Mesothelial cell of epicardium (in vitro differentiated cells): Measurements from ENCODE around the gene EHBP1L1. TPM values are rescaled to one million over a fixed set of nuclear protein-coding genes. Genes with fewer than 3 reads are reported as not detected.

ENCODE experiments used
- DNase-seq, 2 experiments: peaks; one replicate each; pipeline ENCODE4 v3.0.0; 2021; ENCODE audit warnings: low spot score in 2 of 2; ENCODE audit not compliant: unreplicated experiment in 2 of 2
- H3K27ac Mint-ChIP-seq: 2 replicates; pipeline ENCODE4 v1.8.0; 2021; ENCODE audit warnings: mixed read lengths
- H3K27me3 Mint-ChIP-seq: 2 replicates; pipeline ENCODE4 v1.8.0; 2021; ENCODE audit warnings: low read depth, mixed read lengths
- H3K36me3 Mint-ChIP-seq: 2 replicates; pipeline ENCODE4 v1.8.0; 2021; ENCODE audit warnings: mixed read lengths
- H3K4me1 Mint-ChIP-seq: 2 replicates; pipeline ENCODE4 v1.8.0; 2021; ENCODE audit warnings: mixed read lengths
- H3K4me3 Mint-ChIP-seq: 2 replicates; pipeline ENCODE4 v1.8.0; 2021; ENCODE audit warnings: mild to moderate bottlenecking, moderate library complexity, mixed read lengths
- H3K9me3 Mint-ChIP-seq: 2 replicates; pipeline ENCODE4 v1.8.0; 2021; ENCODE audit warnings: mixed read lengths
- total RNA-seq: library from RNA; stranded (reverse); gene quantifications from 3 replicates; pipeline ENCODE4 v1.2.1, GENCODE V29; 2021
- TF ChIP-seq, protein P1 (sequence below): fragments of 200-600 bp; sonication (generic); IDR thresholded peaks from one replicate; pipeline ENCODE4 v1.5.0; 2021; ENCODE audit warnings: antibody characterized with exemption; ENCODE audit not compliant: unreplicated experiment

Gene EHBP1L1
- total RNA-seq, 1 donor from 2014 or later: 35.2 TPM

DNA sequence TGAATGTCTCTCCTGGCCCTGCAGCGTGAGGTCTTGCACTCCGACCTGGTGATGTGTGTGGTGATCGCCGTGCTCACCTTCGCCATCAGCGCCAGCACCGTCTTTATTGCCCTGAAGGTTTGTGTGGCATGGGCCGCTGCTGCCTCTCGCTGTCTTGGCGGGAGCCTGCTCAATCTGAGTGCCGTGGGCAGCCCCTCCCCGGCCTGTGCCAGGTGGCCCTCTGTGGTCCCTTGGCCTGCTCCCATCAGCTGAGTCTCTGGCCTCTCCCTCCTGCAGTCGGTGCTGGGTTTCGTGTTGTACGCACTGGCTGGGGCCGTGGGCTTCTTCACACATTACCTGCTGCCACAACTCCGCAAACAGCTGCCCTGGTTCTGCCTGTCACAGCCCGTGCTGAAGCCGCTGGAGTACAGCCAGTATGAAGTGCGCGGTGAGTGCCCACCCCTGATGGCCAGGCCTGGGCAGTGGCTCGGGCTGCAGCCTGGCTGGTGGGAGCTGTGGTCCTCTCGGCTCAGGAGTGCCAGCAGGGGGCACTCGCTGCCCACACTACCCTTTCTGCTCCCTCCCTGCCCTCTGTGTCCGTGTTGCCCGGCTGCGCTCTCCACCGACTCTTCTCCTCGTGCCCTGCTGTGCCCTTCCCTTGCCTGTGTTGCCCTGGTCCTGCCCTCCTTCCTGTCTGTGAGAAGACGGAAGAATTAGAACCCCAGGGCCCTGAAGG, 49.9 kb downstream of the EHBP1L1 start:
- no peak for DNase-seq
- H3K27ac Mint-ChIP-seq: no peak overlapping the region
- no peaks in the 10 kb centered on the region for H3K4me1 Mint-ChIP-seq
- no peaks in the 10 kb centered on the region for H3K9me3 Mint-ChIP-seq
- no peaks in the 10 kb centered on the region for H3K27me3 Mint-ChIP-seq
- H3K36me3 Mint-ChIP-seq: peaks cover 17% of the 10 kb centered on the region
- TF ChIP-seq, protein P1, sequence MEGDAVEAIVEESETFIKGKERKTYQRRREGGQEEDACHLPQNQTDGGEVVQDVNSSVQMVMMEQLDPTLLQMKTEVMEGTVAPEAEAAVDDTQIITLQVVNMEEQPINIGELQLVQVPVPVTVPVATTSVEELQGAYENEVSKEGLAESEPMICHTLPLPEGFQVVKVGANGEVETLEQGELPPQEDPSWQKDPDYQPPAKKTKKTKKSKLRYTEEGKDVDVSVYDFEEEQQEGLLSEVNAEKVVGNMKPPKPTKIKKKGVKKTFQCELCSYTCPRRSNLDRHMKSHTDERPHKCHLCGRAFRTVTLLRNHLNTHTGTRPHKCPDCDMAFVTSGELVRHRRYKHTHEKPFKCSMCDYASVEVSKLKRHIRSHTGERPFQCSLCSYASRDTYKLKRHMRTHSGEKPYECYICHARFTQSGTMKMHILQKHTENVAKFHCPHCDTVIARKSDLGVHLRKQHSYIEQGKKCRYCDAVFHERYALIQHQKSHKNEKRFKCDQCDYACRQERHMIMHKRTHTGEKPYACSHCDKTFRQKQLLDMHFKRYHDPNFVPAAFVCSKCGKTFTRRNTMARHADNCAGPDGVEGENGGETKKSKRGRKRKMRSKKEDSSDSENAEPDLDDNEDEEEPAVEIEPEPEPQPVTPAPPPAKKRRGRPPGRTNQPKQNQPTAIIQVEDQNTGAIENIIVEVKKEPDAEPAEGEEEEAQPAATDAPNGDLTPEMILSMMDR: no peak
- H3K4me3 Mint-ChIP-seq: no peak overlapping the region

DNA sequence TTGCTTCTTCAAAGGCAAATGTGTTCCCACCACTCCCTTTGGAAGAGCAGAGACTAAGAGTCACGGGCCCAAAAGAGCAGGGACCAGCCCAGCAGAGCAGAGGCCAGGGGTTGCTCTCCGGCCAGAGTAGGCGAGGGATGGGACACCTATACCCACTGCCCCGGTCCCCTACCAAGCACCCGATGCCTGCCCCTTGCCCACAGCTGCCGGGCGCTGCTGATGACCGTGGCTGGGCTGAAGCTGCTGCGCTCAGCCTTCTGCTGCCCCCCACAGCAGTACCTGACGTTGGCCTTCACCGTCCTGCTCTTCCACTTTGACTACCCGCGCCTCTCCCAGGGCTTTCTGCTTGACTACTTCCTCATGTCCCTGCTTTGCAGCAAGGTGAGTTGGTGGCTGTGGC, 51.3 kb downstream of the EHBP1L1 start:
- no peak overlapping the region for H3K27ac Mint-ChIP-seq
- TF ChIP-seq, protein P1: no peak
- no peaks in the 10 kb centered on the region for H3K4me1 Mint-ChIP-seq
- no peaks in the 10 kb centered on the region for H3K27me3 Mint-ChIP-seq
- no peak overlapping the region for H3K4me3 Mint-ChIP-seq
- no peak for DNase-seq
- H3K36me3 Mint-ChIP-seq: peaks cover 17% of the 10 kb centered on the region
- no peaks in the 10 kb centered on the region for H3K9me3 Mint-ChIP-seq

DNA sequence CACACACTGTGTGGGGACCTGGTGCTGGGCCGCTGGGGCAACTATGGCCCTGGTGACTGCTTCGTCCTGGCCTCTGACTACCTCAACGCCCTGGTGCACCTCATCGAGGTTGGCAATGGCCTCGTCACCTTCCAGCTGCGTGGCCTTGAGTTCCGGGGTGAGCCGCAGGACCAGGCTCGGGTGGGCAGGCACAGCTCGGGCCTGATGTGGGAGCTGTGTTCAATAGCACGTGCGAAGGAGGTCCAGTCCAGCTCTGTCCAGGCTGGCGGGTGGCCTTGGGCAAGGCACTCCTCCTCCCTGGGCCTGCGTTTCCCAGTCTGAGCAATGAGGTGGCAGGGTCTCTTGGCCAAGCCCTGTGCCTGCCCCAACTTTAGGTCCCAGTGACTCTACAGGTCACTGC, 53.7 kb downstream of the EHBP1L1 start:
- DNase-seq: no peak
- H3K9me3 Mint-ChIP-seq: no peaks in the 10 kb centered on the region
- TF ChIP-seq, protein P1: no peak
- no peaks in the 10 kb centered on the region for H3K27me3 Mint-ChIP-seq
- H3K27ac Mint-ChIP-seq: no peak overlapping the region
- H3K36me3 Mint-ChIP-seq: peaks cover 12% of the 10 kb centered on the region
- no peak overlapping the region for H3K4me3 Mint-ChIP-seq
- H3K4me1 Mint-ChIP-seq: no peaks in the 10 kb centered on the region

DNA sequence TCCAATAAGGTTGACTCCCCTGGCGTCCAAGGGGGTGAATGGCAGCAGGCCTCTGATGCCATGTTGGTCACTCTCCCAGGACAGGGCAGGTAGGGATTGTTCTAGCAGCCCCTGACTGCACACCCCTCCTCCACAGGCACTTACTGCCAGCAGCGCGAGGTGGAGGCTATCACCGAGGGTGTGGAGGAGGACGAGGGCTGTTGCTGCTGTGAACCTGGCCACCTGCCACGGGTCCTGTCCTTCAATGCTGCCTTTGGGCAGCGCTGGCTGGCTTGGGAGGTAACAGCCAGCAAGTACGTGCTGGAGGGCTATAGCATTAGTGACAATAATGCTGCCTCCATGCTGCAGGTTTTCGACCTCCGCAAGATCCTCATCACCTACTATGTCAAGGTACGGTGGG, 54.4 kb downstream of the EHBP1L1 start:
- Mint-ChIP-seq H3K27ac (no peak overlapping the region), H3K4me1 (no peaks in the 10 kb centered on the region), H3K36me3 (peaks cover 16% of the 10 kb centered on the region), H3K9me3 (no peaks in the 10 kb centered on the region), H3K27me3 (no peaks in the 10 kb centered on the region), H3K4me3 (no peak overlapping the region)
- TF ChIP-seq, protein P1: no peak
- no peak for DNase-seq

DNA sequence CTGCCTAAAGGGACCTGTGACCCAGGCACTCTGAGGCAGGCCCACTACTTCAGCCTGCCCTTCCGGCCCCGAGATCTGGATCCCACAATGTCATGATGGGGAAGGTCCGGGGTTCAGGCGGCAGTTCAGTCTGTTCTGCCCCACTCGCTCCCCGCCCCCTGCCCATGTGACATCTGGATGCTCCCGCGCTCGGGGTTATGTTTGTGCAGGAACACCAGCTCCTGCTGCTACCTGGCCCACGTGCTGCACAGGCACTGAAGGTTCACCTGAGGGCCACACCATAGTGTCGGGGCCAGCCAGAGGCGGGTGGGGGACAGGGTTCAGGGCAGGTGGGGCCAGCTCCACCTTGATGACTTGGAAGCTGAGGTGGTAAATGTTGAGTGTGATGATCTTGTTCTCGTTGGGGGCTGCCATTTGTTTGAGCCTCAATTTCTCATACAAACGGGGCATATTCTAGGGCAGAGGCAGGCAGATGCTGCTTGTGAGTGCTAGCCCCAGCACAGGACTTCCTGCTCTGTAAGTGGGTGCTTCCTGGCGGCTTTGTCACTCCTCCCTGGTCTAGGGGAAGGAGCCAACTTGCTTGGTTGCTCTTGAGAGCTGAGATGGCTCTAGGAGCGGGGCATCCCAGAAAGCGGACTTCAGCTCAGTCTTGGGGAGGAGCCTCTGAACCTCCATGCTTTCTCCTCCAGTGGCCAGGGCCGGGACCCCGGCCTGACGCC, 57.7 kb downstream of the EHBP1L1 start:
- Mint-ChIP-seq H3K4me3 (no peak overlapping the region), H3K4me1 (peaks cover 6% of the 10 kb centered on the region), H3K36me3 (peaks cover 14% of the 10 kb centered on the region), H3K27me3 (no peaks in the 10 kb centered on the region), H3K27ac (no peak overlapping the region), H3K9me3 (no peaks in the 10 kb centered on the region)
- DNase-seq: no peak
- TF ChIP-seq, protein P1: no peak
